ENCODE results near the gene JPT1.

- TF ChIP-seq CTCF (IDR thresholded peaks at IDR 0.05): no peak
- no peak for TF ChIP-seq POLR2A (IDR thresholded peaks at IDR 0.05)
These were observed 5.9 kb upstream of the JPT1 start for GRCh38 chr17:75160211-75160610.
